GM23338 (cell line): ENCODE measurements around the gene DTL. TPM values are rescaled to one million over a fixed set of nuclear protein-coding genes. Genes with fewer than 3 reads are reported as not detected.

Source experiments
- ATAC-seq: fragments of 200-7000 bp; cut with Tn5 transposase; 3 replicates; pipeline ENCODE4 v1.9.1; 2020
- DNase-seq: peaks from one replicate; pipeline ENCODE4 v3.0.0-alpha.2; 2015; ENCODE audit warnings: low spot score
- H2AFZ ChIP-seq: fragments of 200-600 bp; sonication (generic); 2 replicates; pipeline ENCODE4 v1.8.0; 2016; ENCODE audit warnings: antibody characterized with exemption, mild to moderate bottlenecking, moderate library complexity
- H3F3A ChIP-seq: fragments of 200-600 bp; sonication (generic); replicated peaks from 2 replicates; pipeline ENCODE4 v1.8.0; 2017; ENCODE audit warnings: antibody characterized with exemption, mixed run types, low read depth
- H3K27ac ChIP-seq: fragments of 200-600 bp; sonication (generic); 2 replicates; pipeline ENCODE4 v1.6.1; 2016; ENCODE audit warnings: low read depth
- H3K27me3 ChIP-seq: fragments of 200-600 bp; sonication (generic); 2 replicates; pipeline ENCODE4 v1.8.0; 2016; ENCODE audit warnings: mild to moderate bottlenecking, mixed run types, moderate library complexity; ENCODE audit not compliant: insufficient read depth
- H3K36me3 ChIP-seq: fragments of 200-600 bp; sonication (generic); 2 replicates; pipeline ENCODE4 v1.8.0; 2016; ENCODE audit warnings: mild to moderate bottlenecking; ENCODE audit not compliant: insufficient read depth
- H3K4me1 ChIP-seq: fragments of 200-600 bp; sonication (generic); 2 replicates; pipeline ENCODE4 v1.8.0; 2016; ENCODE audit warnings: mild to moderate bottlenecking, moderate library complexity; ENCODE audit not compliant: insufficient read depth
- H3K4me2 ChIP-seq: fragments of 200-600 bp; sonication (generic); 2 replicates; pipeline ENCODE4 v1.7.1; 2017; ENCODE audit warnings: mixed run types
- H3K4me3 ChIP-seq: fragments of 200-600 bp; sonication (generic); 2 replicates; pipeline ENCODE4 v1.6.1; 2016; ENCODE audit warnings: mixed run types
- H3K79me2 ChIP-seq: fragments of 200-600 bp; sonication (generic); replicated peaks from 2 replicates; pipeline ENCODE4 v1.8.0; 2017; ENCODE audit warnings: mild to moderate bottlenecking; ENCODE audit not compliant: insufficient read depth
- H3K9me2 ChIP-seq: fragments of 200-600 bp; sonication (generic); 2 replicates; pipeline ENCODE4 v1.8.0; 2017; ENCODE audit not compliant: insufficient read depth
- H4K20me1 ChIP-seq: fragments of 200-600 bp; sonication (generic); replicated peaks from 2 replicates; pipeline ENCODE4 v1.8.0; 2017; ENCODE audit warnings: mild to moderate bottlenecking; ENCODE audit not compliant: insufficient read depth
- H3K27ac Mint-ChIP-seq: 2 replicates; pipeline ENCODE4 v1.8.0; 2020; ENCODE audit warnings: inconsistent platforms, mild to moderate bottlenecking, moderate library complexity, mixed read lengths
- H3K27me3 Mint-ChIP-seq: 3 replicates; pipeline ENCODE4 v1.8.0; 2022; ENCODE audit warnings: low read depth, mild to moderate bottlenecking, moderate library complexity, mixed read lengths, inconsistent platforms; ENCODE audit not compliant: insufficient read depth, poor library complexity
- H3K36me3 Mint-ChIP-seq: 3 replicates; pipeline ENCODE4 v1.8.0; 2021; ENCODE audit warnings: low read depth, mild to moderate bottlenecking, inconsistent platforms, moderate library complexity, mixed read lengths
- H3K4me1 Mint-ChIP-seq: 3 replicates; pipeline ENCODE4 v1.8.0; 2020; ENCODE audit warnings: mild to moderate bottlenecking, inconsistent platforms, mixed read lengths
- H3K4me3 Mint-ChIP-seq: 3 replicates; pipeline ENCODE4 v1.8.0; 2021; ENCODE audit warnings: moderate library complexity, mild to moderate bottlenecking, inconsistent platforms, mixed read lengths
- H3K9me3 Mint-ChIP-seq: 3 replicates; pipeline ENCODE4 v1.8.0; 2020; ENCODE audit warnings: moderate library complexity, mild to moderate bottlenecking, inconsistent platforms, mixed read lengths
- CREB1 ChIP-seq: fragments of 250-450 bp; sonication (Bioruptor Pico); IDR thresholded peaks from 2 replicates; pipeline ENCODE4 v1.5.0; 2020; ENCODE audit warnings: low read depth, mild to moderate bottlenecking, moderate library complexity
- CTCF ChIP-seq, 2 experiments: fragments of 200-600 bp in 1 of 2; sonication (generic) in 1 of 2; conservative IDR thresholded peaks; 2 replicates each; pipeline versions ENCODE4 v1.5.1 to v1.6.1; 2016 to 2017; ENCODE audit warnings: antibody characterized with exemption in 2 of 2, low read depth in 2 of 2, mild to moderate bottlenecking in 2 of 2, moderate library complexity in 1 of 2
- ETS1 ChIP-seq: IDR thresholded peaks from 2 replicates; pipeline ENCODE4 v1.6.1; 2016; ENCODE audit warnings: antibody characterized with exemption
- EZH2 ChIP-seq: fragments of 200-600 bp; sonication (generic); IDR thresholded peaks from one replicate; pipeline ENCODE4 v1.8.0; 2017; ENCODE audit warnings: antibody characterized with exemption, mild to moderate bottlenecking, low read depth; ENCODE audit not compliant: unreplicated experiment
- EZH2phosphoT487 ChIP-seq: fragments of 200-600 bp; sonication (generic); IDR thresholded peaks from one replicate; pipeline ENCODE4 v1.8.1; 2018; ENCODE audit warnings: antibody characterized with exemption; ENCODE audit not compliant: unreplicated experiment
- JUNB ChIP-seq: IDR thresholded peaks from one replicate; pipeline ENCODE4 v1.6.1; 2016; ENCODE audit warnings: antibody characterized with exemption; ENCODE audit not compliant: unreplicated experiment
- NANOG ChIP-seq: IDR thresholded peaks from 2 replicates; pipeline ENCODE4 v1.6.1; 2016; ENCODE audit warnings: antibody characterized with exemption, borderline replicate concordance
- POLR2AphosphoS5 ChIP-seq: IDR thresholded peaks from 2 replicates; pipeline ENCODE4 v1.6.1; 2016; ENCODE audit warnings: antibody characterized with exemption, low read depth
- REST ChIP-seq: IDR thresholded peaks from one replicate; pipeline ENCODE4 v1.6.1; 2018; ENCODE audit warnings: antibody characterized with exemption; ENCODE audit not compliant: unreplicated experiment
- STAT1 ChIP-seq: IDR thresholded peaks from one replicate; pipeline ENCODE4 v1.6.1; 2016; ENCODE audit warnings: antibody characterized with exemption; ENCODE audit not compliant: unreplicated experiment
- ZNF114 ChIP-seq: fragments of 250-450 bp; sonication (Bioruptor Pico); IDR thresholded peaks from 2 replicates; pipeline ENCODE4 v1.5.0; 2020; ENCODE audit warnings: mild to moderate bottlenecking, moderate library complexity
- ZNF331 ChIP-seq: fragments of 250-450 bp; sonication (Bioruptor Pico); IDR thresholded peaks from 2 replicates; pipeline ENCODE4 v1.5.0; 2020; ENCODE audit warnings: low read depth, mild to moderate bottlenecking, moderate library complexity
- ZNF462 ChIP-seq: fragments of 250-450 bp; sonication (Bioruptor Pico); IDR thresholded peaks from 2 replicates; pipeline ENCODE4 v1.5.0; 2020; ENCODE audit warnings: mild to moderate bottlenecking, moderate library complexity
- polyA plus RNA-seq: library from polyadenylated mRNA; unstranded; fragments of >200 nt; fragmentation: Nextera tagmentation; extraction: Ambion mirVana; gene quantifications from 2 replicates; pipeline ENCODE4 v1.2.1, GENCODE V29; 2016
- total RNA-seq: library from RNA; depleted of rRNA; stranded (reverse); fragments of >200 nt; shearing (Covaris generic); gene quantifications from 2 replicates; pipeline ENCODE4 v1.2.3, GENCODE V29; 2014

DTL gene
- total and polyA plus RNA-seq, 2 experiments from 2014 or later = 26.5 to 58.8 TPM

GRCh38 chr1:212091438-212092121 is 56.0 kb downstream of the DTL start:
- peaks cover 81% of the 10 kb centered on the region for H3K36me3 Mint-ChIP-seq
- no peak overlapping the region for H2AFZ ChIP-seq
- H3F3A ChIP-seq = no peaks in the 10 kb centered on the region
- peaks cover 3% of the 10 kb centered on the region for H3K36me3 ChIP-seq
- no peaks in the 10 kb centered on the region for H3K27me3 ChIP-seq
- no peaks in the 10 kb centered on the region for H3K9me3 Mint-ChIP-seq
- peaks cover 47% of the 10 kb centered on the region for H3K79me2 ChIP-seq
- DNase-seq (no peak), ATAC-seq (no peak)
- no peak overlapping the region for H3K4me2 ChIP-seq
- no peaks in the 10 kb centered on the region for H3K27me3 Mint-ChIP-seq
- TF ChIP-seq CTCF (conservative IDR thresholded peaks at IDR 0.05; ENCODE audit: low read depth in 2 of 2) = no peak
- no peak for TF ChIP-seq POLR2AphosphoS5
- TF ChIP-seq EZH2 = no peak
- TF ChIP-seq CREB1 (CRISPR knock-in tag) = no peak
- TF ChIP-seq NANOG = no peak
- no peak for TF ChIP-seq ZNF462
- TF ChIP-seq ZNF114 = no peak
- TF ChIP-seq JUNB = no peak
- TF ChIP-seq REST = no peak
- TF ChIP-seq ZNF331 (CRISPR knock-in tag) = no peak
- TF ChIP-seq EZH2phosphoT487 = no peak
- TF ChIP-seq STAT1 = no peak
- TF ChIP-seq ETS1 = no peak
- no peak overlapping the region for H3K4me3 Mint-ChIP-seq
- H3K4me3 ChIP-seq = no peak overlapping the region
- peaks cover 12% of the 10 kb centered on the region for H4K20me1 ChIP-seq
- H3K27ac ChIP-seq = no peak overlapping the region
- H3K27ac Mint-ChIP-seq = no peak overlapping the region
- peaks cover 12% of the 10 kb centered on the region; the same call in 2 of the 3 replicates for H3K4me1 Mint-ChIP-seq
- no peaks in the 10 kb centered on the region for H3K9me2 ChIP-seq
- H3K4me1 ChIP-seq = no peaks in the 10 kb centered on the region
